ENCODE measurements around the gene IQGAP2. TPM values are rescaled to one million over a fixed set of nuclear protein-coding genes. Genes with fewer than 3 reads are reported as not detected.

The IQGAP2 gene
- total RNA-seq, 4 donors from 2014 or later = 3.5 to 18.5 (median 13.7) TPM

DNA sequence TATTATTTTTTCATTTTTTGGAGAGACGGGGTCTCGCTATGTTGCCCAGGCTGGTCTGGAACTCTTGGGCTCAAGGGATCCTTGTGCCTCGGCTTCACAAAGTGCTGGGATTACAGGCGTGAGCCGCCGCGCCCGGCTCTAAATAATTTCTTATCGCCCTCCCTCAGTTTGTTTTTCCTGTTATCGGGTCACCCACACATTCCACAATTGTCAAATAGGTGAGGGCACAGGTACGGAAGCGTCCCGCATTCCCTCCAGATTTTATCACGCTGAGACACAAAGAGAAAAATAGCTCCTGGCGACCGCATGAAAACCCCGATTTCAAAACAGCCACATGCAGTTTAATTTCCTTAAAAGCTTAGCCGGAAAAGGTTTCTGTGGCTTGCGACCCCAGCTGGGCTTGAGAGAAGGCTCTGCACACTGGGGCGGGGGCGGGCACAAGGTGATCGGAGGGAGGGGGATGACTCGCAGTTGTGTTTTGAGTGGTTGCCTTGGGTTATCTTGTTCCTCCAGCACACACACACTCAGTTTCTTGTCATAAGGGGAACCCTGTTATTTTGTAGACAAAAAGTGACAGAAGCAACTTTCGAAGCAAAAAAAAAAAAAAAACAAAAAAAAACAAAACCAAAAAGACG lies 717 bp upstream of the IQGAP2 start:
- H3K4me3 ChIP-seq (ENCODE audit: low read depth, poor library complexity, severe bottlenecking) = no peak overlapping the region
- 2% methylated on average over 25 of the region's 25 CpGs for WGBS, 2 donors
- peak; percentile 30 to 84 for DNase-seq (ENCODE audit: low spot score in 2 of 2)
- intact Hi-C loops (cut with DNase I; ENCODE audit: low total_unique reads) = no loop called here
- no peak for TF ChIP-seq POLR2A (IDR thresholded peaks at IDR 0.05)
- TF ChIP-seq, protein P1, sequence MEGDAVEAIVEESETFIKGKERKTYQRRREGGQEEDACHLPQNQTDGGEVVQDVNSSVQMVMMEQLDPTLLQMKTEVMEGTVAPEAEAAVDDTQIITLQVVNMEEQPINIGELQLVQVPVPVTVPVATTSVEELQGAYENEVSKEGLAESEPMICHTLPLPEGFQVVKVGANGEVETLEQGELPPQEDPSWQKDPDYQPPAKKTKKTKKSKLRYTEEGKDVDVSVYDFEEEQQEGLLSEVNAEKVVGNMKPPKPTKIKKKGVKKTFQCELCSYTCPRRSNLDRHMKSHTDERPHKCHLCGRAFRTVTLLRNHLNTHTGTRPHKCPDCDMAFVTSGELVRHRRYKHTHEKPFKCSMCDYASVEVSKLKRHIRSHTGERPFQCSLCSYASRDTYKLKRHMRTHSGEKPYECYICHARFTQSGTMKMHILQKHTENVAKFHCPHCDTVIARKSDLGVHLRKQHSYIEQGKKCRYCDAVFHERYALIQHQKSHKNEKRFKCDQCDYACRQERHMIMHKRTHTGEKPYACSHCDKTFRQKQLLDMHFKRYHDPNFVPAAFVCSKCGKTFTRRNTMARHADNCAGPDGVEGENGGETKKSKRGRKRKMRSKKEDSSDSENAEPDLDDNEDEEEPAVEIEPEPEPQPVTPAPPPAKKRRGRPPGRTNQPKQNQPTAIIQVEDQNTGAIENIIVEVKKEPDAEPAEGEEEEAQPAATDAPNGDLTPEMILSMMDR (IDR thresholded peaks at IDR 0.05) = no peak

DNA sequence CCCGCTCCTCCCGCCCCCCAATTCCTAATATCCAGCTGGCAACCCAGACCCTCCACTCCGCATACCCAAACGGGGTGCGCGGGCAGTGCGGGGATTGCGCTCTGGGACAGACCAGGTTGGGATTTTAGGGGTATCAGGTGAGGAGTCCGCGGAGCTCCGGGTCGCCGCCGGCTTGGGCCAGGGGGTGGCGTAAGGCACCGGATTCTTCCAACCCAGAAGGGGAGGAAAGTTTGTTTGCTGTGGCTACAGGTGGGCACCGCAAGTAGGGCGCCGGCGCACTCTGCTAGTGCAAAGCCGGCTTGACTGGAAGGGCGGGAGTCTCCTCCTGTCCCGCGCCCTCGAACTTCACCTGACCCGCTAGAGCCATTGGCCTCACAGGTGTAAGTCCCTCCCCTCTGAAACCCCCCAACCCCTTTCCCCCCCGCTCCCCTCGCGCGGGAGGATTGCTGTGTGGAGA lies 709 bp downstream of the IQGAP2 start:
- intact Hi-C loops (cut with DNase I; ENCODE audit: low total_unique reads) = no loop called here
- TF ChIP-seq, protein P1 (IDR thresholded peaks at IDR 0.05) = no peak
- TF ChIP-seq POLR2A (IDR thresholded peaks at IDR 0.05) = no peak
- DNase-seq (ENCODE audit: low spot score in 2 of 2) = peak in 1 of 2 donors; percentile 87
- H3K4me3 ChIP-seq (ENCODE audit: low read depth, poor library complexity, severe bottlenecking) = peak overlapping the region; percentile 51
- WGBS, 2 donors = 4 to 6% methylated on average over 20 to 30 of the region's 30 CpGs

DNA sequence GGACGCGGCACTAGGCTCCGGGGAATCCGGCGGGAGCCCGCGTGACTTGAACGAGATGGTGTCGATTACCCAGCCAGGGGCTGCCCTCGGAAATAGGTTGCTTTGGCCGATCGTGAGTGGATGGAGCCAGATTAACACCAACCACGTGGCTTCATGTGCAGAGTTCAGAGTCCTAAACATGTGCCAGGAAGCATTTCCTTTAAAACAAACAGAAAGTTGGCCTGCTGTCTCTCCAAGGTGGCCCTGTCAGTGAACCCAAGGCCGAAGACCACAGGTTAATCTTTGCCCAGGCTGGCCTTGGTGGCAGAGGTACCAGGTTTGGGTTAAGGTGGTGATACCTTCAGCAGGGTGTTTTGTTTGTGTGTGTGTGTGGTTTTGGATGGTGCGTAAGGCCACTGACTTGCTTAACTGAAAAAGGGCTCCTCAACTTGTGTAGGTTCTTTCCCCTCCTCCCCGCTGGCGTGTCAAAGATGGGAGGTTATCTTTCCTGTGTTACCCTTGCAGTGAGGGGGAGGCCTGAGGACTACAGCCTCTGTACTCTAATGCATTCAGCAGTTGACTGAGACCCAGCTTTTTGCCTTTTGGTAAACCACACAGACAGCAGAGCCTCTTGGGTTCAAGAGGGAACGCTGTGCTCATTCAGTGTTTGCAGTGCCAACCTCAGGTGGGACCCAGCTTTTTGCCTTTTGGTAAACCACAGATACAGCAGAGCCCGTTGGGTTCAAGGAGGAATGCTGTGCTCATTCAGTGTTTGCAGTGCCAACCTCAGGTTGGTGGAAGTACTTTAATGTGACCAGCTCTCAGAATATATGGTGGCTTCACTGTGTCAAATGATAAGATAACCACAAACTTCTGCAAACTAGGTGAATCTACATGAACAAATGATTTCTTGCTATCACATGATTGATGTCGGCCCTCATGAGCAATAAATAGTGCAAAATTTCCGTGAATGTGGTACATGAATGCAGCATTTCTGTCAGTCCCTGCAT lies 1.4 kb downstream of the IQGAP2 start:
- TF ChIP-seq, protein P1 (IDR thresholded peaks at IDR 0.05) = peak in 1 of 3 donors; percentile 52
- TF ChIP-seq POLR2A (IDR thresholded peaks at IDR 0.05) = no peak
- no peak overlapping the region for H3K4me3 ChIP-seq (ENCODE audit: low read depth, poor library complexity, severe bottlenecking)
- intact Hi-C loops (cut with DNase I; ENCODE audit: low total_unique reads) = no loop called here
- 24 to 38% methylated on average over 20 to 21 of the region's 21 CpGs for WGBS, 2 donors
- peak in 1 of 2 donors; percentile 24 for DNase-seq (ENCODE audit: low spot score in 2 of 2)

DNA sequence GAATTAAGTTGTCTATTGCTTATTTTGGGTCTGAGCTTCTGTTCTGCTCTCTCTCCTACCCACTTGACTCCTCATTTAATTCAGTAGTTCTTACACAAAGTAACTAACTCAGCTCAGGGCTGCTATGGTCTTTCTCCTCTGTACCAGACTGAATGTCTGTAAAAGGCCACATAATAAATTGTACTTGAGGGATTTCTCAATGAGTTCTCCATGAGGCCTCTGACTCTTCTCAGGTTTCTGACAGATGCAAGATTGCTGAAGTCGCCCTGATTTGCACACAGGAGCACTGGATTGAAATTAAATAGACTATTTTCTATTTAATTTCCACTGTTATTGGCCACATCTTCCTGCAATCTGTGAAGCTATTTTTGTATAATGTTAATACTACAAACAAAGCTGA lies 2.9 kb downstream of the IQGAP2 start:
- WGBS, 2 donors = 51 to 52% methylated on average over 1 of the region's 1 CpG
- no peak for TF ChIP-seq POLR2A (IDR thresholded peaks at IDR 0.05)
- TF ChIP-seq, protein P1 (IDR thresholded peaks at IDR 0.05) = no peak
- DNase-seq (ENCODE audit: low spot score in 2 of 2) = no peak
- intact Hi-C loops (cut with DNase I; ENCODE audit: low total_unique reads) = no loop called here
- H3K4me3 ChIP-seq (ENCODE audit: low read depth, poor library complexity, severe bottlenecking) = no peak overlapping the region

DNA sequence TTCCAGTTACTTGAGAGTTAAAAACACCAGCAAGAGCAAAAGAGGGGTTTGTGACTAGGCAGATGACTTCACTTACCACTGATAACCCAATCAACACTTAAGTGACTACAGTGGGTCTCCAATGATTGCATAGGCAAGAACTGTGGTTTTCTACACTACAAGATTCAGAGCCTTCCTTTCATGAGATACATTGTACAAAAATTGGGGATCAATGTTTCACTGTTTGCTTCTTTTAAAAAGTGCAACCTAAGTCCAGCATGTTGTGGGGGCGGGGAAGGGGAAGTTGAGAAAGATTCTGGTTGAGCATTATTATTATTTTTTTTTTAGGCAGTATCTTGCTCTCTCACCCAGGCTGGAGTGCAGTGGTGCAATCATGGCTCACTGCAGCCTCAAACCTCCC lies 3.6 kb downstream of the IQGAP2 start:
- H3K4me3 ChIP-seq (ENCODE audit: low read depth, poor library complexity, severe bottlenecking) = no peak overlapping the region
- no peak for TF ChIP-seq POLR2A (IDR thresholded peaks at IDR 0.05)
- TF ChIP-seq, protein P1 (IDR thresholded peaks at IDR 0.05) = no peak
- DNase-seq (ENCODE audit: low spot score in 2 of 2) = no peak
- 74 to 78% methylated on average over 1 of the region's 1 CpG for WGBS, 2 donors
- intact Hi-C loops (cut with DNase I; ENCODE audit: low total_unique reads) = no loop called here
